HG03521 (cell line): Measurements from ENCODE around the gene CLCN2.

Source experiments
- ATAC-seq: cut with Tn5 transposase; IDR thresholded peaks from one replicate; pipeline ENCODE4 v1.9.1; 2021; ENCODE audit warnings: mild to moderate bottlenecking, moderate library complexity; ENCODE audit not compliant: unreplicated experiment

The CLCN2 gene

GRCh38 chr3:184332370-184333090 lies 28.9 kb downstream of the CLCN2 start:
- ATAC-seq, result no peak

GRCh38 chr3:184328516-184328915 lies 32.9 kb downstream of the CLCN2 start:
- no peak for ATAC-seq

GRCh38 chr3:184327171-184327570 lies 34.2 kb downstream of the CLCN2 start:
- no peak for ATAC-seq

- no peak for ATAC-seq
Measured at GRCh38 chr3:184325715-184326369, 35.6 kb downstream of the CLCN2 start.

- ATAC-seq, result no peak
Measured at GRCh38 chr3:184325269-184325668, 36.1 kb downstream of the CLCN2 start.

- no peak for ATAC-seq
Measured at GRCh38 chr3:184323696-184324095, 37.7 kb downstream of the CLCN2 start.

- ATAC-seq, result no peak
Measured at GRCh38 chr3:184322731-184323487, 38.5 kb downstream of the CLCN2 start.

GRCh38 chr3:184321666-184322065 lies 39.7 kb downstream of the CLCN2 start:
- ATAC-seq, result no peak

GRCh38 chr3:184320104-184320445 lies 41.3 kb downstream of the CLCN2 start:
- no peak for ATAC-seq

GRCh38 chr3:184317201-184317600 lies 44.2 kb downstream of the CLCN2 start:
- no peak for ATAC-seq

GRCh38 chr3:184316792-184317191 lies 44.6 kb downstream of the CLCN2 start:
- no peak for ATAC-seq

- no peak for ATAC-seq
Measured at GRCh38 chr3:184315871-184316661, 45.3 kb downstream of the CLCN2 start.

- ATAC-seq, result no peak
Measured at GRCh38 chr3:184315543-184315867, 45.9 kb downstream of the CLCN2 start.

- peak; percentile 9 for ATAC-seq
Measured at GRCh38 chr3:184314700-184315542, 46.5 kb downstream of the CLCN2 start.

GRCh38 chr3:184314363-184314699 lies 47.1 kb downstream of the CLCN2 start, which contains the start of gene EIF4G1:
TSS of gene EIF4G1 (plus strand) at chr3:184314606. CDS start at chr3:184315797, 1,191 bp downstream.
- ATAC-seq, result peak; percentile 81

GRCh38 chr3:184311633-184312032 lies 49.8 kb downstream of the CLCN2 start:
- ATAC-seq, result no peak

GRCh38 chr3:184308744-184309143 lies 52.7 kb downstream of the CLCN2 start:
- ATAC-seq, result no peak

- ATAC-seq, result no peak
Measured at GRCh38 chr3:184307915-184308314, 53.5 kb downstream of the CLCN2 start.

- no peak for ATAC-seq
Measured at GRCh38 chr3:184306341-184306972, 54.9 kb downstream of the CLCN2 start.

- ATAC-seq, result no peak
Measured at GRCh38 chr3:184305577-184305976, 55.8 kb downstream of the CLCN2 start.
